Ovary (tissue), 3 donors: ENCODE measurements around the gene GALNT13.

Experiments used
- CTCF ChIP-seq, 3 donors: fragments of 450-650 bp in 2 of 3; fragments of 200-600 bp in 1 of 3; IDR thresholded peaks; one replicate each; pipeline versions ENCODE4 v1.5.1 to v1.8.0; 2016 to 2022; ENCODE audit warnings: antibody characterized with exemption in 3 of 3, mild to moderate bottlenecking in 1 of 3
- EP300 ChIP-seq: sonication (generic); formaldehyde crosslinking; IDR thresholded peaks from one replicate; pipeline ENCODE4 v1.6.1; 2017; ENCODE audit warnings: antibody characterized with exemption
- POLR2A ChIP-seq: fragments of 450-650 bp; IDR thresholded peaks from one replicate; pipeline ENCODE4 v1.6.1; 2017; ENCODE audit warnings: antibody characterized with exemption, mild to moderate bottlenecking, moderate library complexity
- donor health status: DM: no; HTN: no; CAD: no.

- no peak for TF ChIP-seq CTCF (IDR thresholded peaks at IDR 0.05)
- no peak for TF ChIP-seq EP300
- TF ChIP-seq POLR2A = no peak
Measured at GRCh38 chr2:154408786-154409185, 537.1 kb downstream of the GALNT13 start.
